ENCODE measurements around the gene SERPING1.
"Not testable (repeated sequence)": the region's sequence is repeated elsewhere in the genome, so short reads cannot be mapped to it uniquely, and the experiment has no call there.

The SERPING1 gene

DNA sequence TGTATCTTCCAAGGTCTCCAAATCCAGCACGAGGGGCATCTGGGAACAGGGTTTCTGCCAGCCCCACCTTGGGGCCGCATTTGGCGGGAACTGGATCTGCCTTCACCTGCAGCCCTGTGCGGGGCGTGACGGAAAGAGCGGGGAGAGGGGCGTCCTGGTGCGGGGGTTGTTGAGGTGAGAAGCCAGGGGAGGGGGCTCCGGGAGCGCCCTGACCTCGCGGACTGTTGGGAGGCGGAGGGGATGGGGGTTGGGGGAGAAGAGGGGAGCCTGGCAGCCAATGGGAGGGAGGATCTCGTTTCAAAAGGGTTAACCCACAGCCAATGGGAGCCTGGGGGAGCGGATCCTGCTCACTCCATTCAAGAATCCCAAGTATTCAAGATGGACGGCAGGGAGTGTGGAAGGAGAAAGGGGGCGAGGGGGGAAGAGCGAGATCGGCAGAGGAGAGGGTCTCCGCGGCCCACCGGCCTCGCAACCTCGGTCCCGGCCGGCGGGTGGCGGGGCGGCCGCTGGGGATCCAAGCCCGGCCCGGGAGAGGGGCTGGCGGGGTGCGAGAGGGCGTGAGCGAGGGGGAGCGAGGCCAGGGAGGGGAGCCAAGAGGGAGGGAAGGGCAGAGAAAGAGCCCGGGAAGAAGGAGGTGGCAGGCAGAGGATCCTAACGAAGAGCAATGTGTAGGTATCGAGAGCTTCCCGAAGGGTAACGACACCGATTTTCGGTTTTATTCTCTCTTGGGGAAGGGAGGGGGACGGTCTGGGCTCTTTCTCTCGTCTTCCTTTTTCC is 40.7 kb downstream of the SERPING1 start:
- DNase-seq (ENCODE audit: low read depth) = peak; percentile 92

- no peak for DNase-seq (ENCODE audit: low read depth)
These were observed 41.4 kb downstream of the SERPING1 start for GRCh38 chr11:57638811-57639320.

DNA sequence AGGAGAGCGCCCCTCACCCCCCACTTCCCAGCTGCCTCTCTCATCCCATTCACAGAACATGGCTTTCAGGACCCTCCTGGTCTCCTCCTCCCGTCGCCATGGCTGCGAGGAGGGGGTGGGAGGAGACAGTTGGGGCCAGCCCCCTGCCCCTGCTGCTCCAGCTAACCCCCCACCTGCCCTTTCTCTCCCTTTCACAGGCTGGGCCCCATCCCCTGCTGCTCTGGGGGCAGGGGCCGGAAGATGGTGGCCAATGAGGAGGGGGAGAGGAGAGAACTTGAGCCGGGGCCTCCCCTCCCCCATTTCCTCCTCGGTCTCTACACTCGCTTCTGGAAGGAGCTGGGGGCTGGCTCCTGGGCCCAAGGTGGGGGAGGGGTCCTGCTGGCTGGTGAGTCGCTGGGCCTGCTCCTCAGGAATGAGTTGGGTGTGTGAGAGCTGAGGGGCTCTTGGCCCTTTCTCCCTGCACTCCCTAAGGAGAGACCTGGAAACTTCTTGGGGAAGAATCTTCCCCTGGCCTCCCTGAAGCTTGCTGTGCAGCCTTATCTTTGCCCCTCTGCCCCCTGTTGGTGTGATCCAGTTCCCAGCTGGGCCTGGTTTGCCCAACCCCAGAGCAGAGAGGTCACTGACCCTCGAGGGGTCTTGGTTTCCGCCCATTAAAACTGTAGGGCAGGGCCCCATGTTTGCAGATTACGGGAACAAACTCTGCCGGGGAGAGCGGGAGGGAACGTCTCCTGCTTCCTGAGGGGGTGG is 42.0 kb downstream of the SERPING1 start:
- DNase-seq (ENCODE audit: low read depth) = peak; percentile 70

GRCh38 chr11:57640068-57640800 is 42.7 kb downstream of the SERPING1 start:
- DNase-seq (ENCODE audit: low read depth) = no peak

GRCh38 chr11:57641011-57641807 is 43.7 kb downstream of the SERPING1 start:
- DNase-seq (ENCODE audit: low read depth) = peak; percentile 72

DNA sequence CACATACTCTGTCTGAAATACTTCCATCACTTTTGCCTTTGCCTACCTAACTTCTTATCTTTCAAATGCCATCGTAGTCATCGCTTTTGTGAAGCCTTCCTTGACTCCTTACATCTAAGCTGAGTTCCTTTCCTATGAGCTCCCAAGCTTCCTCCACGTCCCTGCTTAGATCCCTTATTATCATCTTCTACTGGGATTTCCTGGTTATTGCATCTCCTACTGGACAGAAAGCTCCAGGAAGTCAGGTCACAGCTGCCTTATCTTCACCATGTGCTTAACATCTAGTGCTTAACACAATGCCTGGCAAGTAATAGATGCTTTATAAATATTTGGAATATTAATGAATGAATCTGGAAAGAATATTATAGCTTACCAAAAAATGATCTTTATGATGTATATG is 46.3 kb downstream of the SERPING1 start:
- peak; percentile 35 for DNase-seq (ENCODE audit: low read depth)

GRCh38 chr11:57644748-57645688 is 47.5 kb downstream of the SERPING1 start:
- peak; percentile 72 for DNase-seq (ENCODE audit: low read depth)

- no peak for DNase-seq (ENCODE audit: low read depth)
These were observed 48.2 kb downstream of the SERPING1 start for GRCh38 chr11:57645689-57646085.

GRCh38 chr11:57646194-57646798 is 48.8 kb downstream of the SERPING1 start:
- DNase-seq (ENCODE audit: low read depth) = no peak

DNA sequence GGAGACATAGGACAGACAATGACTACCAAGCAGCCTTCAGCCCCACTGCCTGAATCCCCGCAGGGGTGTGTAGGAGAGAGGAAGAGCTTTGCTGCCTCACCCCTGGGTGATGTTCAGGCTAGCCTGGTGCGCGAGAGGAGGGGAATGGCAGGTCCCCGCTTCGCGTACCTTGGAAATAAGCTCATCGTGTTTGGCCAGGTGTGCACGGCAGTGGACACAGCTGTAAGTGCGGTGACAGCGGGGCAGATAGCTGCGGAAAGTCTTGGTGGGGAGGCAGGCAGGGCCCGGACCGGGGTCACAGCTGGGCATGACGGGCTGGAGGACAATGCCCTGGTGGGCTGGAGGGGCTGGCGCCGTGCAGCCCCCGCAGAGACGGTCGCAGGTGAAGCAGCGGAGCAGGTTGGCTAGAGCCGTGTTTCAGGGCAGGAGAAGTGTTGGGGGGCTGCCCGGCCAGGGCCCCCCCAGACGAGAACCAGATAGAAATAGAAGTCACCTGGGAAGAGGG is 49.4 kb downstream of the SERPING1 start:
- no peak for DNase-seq (ENCODE audit: low read depth)

- DNase-seq (ENCODE audit: low read depth) = no peak
These were observed 49.9 kb downstream of the SERPING1 start for GRCh38 chr11:57647372-57647771.

DNA sequence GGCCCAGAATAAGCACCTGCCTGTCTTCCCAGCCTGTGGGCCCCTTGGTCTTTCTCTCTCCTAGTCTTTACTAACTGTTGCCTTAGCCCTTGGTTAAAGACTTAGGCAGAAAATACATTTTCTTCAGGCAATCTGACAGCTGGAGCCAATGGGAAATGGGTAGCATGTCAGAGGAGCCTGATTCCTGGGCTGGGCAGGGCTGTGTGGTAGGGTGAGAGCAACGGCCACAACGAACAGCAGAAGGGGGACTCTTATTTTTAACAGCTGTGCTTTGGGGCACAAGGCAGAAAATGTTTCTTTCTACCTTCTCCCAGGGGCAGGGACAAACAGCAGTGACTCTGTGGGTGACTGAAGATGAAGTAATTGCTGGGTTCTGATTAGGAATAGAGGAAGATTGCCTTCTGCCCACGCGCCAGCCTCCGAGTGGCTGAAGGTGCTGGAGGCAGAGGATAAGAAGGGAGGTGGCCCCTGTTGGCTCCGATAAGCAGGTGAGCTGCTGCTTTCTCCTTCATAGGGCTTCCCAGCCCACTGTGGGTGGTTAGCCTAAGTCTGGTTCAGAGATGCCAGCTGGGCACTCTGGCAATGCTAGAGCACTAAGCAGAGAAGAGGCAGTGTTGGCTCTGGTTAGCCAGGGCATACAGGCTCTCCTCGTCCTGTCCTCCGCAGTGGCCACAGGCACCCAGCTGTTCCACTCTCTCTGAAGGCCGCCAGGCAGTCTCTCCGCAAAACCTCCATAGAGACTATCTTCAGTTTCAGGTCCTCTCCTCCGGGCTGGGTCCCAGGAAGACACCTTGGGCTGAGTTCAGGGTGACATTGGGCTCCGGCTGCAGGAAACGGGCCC is 50.7 kb downstream of the SERPING1 start:
- DNase-seq (ENCODE audit: low read depth) = peak; percentile 40

DNA sequence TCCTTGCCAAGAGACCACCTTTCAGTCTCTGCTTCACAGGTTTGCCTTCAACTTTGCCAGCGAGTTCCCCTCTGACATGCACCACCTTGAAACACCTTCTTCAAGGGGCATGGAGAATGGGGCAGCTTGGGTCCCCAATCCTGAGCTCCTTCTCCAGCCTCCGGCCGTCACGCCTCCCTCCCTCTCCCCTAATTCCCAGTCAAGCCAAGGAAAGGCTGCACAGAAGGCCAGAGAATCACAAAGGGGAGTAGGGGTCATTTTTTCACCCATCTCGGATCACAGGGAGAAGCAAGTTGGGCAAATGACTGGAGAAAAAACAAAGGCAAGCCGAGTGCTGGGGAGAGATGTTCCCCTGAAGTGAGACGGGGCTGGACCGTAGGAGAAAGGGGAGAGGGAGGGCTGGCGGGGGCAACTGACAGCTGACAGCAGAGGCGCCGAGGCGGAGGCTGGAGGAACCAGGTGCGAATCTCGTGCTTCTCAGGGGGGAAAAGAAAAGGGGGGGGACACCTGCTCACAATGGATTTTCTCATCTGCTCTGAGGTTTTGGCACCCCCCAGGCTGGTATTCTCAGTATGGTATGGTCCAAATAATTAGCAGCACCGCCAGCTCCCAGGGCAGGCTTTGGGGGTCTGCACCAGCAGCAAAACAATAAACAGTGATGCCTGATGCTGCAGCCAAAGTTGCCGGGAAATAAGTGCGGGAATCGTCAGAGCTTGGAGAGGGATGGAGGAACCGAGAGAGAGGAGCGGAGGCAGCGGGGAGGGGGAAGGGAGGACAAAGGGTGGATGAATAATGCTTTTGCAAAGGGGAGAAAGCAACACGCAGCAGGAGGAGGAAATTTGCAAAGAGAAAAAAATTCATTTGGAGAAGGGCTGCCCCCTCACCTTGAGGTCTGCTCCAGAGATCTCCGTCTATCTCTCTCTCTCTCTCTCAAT is 51.6 kb downstream of the SERPING1 start:
- DNase-seq (ENCODE audit: low read depth) = peak; percentile 54

- peak; percentile 88 for DNase-seq (ENCODE audit: low read depth)
These were observed 52.6 kb downstream of the SERPING1 start, which contains the start of gene YPEL4 for GRCh38 chr11:57649826-57650738. TSS of gene YPEL4 (minus strand) at chr11:57649912. CDS start at chr11:57647107, 2,805 bp downstream.

DNA sequence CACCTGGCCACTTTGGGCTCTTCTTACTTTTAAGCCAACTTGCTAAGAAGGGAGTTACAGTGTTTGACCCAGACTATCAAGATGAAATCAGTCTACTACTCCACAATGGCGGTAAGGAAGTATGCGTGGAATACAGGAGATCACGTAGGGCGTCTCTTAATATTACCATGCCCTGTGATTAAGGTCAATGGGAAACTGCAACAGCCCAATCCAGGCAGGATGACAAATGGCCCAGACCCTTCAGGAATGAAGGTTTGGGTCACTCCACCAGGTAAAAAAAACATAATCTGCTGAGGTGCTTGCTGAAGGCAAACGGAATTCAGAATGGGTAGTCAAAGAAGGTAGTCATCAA is 53.2 kb downstream of the SERPING1 start:
- no peak for DNase-seq (ENCODE audit: low read depth)

DNA sequence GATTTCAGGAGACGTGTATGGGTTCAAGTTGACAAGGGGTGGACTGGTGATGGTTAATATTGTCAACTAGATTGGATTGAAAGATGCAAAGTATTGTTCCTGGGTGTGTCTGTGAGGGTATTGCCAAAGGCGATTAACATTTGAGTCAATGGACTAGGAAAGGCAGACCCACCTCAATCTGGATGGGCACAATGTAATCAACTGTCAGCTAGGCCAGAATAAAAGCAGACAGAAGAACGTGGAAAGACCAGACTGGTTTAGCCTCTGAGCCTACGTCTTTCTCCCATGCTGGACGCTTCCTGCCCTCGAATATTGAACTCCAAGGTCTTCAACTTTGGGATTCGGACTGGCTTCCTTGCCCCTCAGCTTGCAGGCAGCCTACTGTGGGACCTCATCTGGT is 53.9 kb downstream of the SERPING1 start:
- no peak for DNase-seq (ENCODE audit: low read depth)

DNA sequence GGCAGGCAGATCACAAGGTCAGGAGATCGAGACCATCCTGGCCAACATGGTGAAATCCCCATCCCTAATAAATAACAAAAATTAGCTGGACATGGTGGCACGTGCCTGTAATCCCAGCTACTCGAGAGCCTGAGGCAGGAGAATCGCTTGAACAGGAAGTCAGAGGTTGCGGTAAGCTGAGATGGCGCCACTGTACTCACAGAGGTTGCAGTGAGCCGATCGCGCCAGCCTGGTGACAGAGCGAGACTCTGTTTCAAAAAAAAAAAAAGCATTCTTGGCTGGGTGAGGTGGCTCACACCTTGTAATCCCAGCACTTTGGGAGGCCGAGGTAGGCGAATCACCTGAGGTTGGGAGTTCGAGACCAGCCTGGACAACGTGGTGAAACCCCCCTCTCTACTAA is 54.7 kb downstream of the SERPING1 start:
- DNase-seq (ENCODE audit: low read depth) = not testable (repeated sequence)

Measured in EH (cell line).